ENCODE results near the gene ANKMY1. TPM values are rescaled to one million over a fixed set of nuclear protein-coding genes. Genes with fewer than 3 reads are reported as not detected.

Gene ANKMY1
- total and polyA plus RNA-seq, 12 donors, result 1.9 to 15.6 (median 5.3) TPM

GRCh38 chr2:240434728-240435456 lies 122.9 kb downstream of the ANKMY1 start:
- intact Hi-C loops (cut with DNase I), result loop anchor here in 7 of 10 donors (2.0 to 10.0 kb wide), 8 partner anchors 60 to 283 kb away; no protein-coding TSS in a partner anchor
- peak overlapping the region; percentile 16 to 84 (median 68) for H3K4me3 ChIP-seq
- 1 to 2% methylated on average over 44 to 71 of the region's 71 CpGs for WGBS, 2 donors
- H3K27ac ChIP-seq, result peak overlapping the region; percentile 69 to 97 (median 93)
- no peaks in the 10 kb centered on the region for H3K36me3 ChIP-seq
- peaks cover 0 to 53% (median 27%) of the 10 kb centered on the region in 7 donors for H3K27me3 ChIP-seq
- peak; percentile 93 to 95 for DNase-seq
- no peak for TF ChIP-seq CTCF (IDR thresholded peaks at IDR 0.05)
- H3K9me3 ChIP-seq, result no peaks in the 10 kb centered on the region
- peak; percentile 64 to 87 (median 81) for ATAC-seq
- peaks cover 9 to 45% (median 34%) of the 10 kb centered on the region in 9 donors for H3K4me1 ChIP-seq

- WGBS, 2 donors, result 80 to 87% methylated on average over 16 of the region's 16 CpGs
- Histone ChIP-seq H3K4me1 (peaks cover 9 to 40% (median 34%) of the 10 kb centered on the region in 9 donors), H3K27ac (peak overlapping the region in 8 of 10 donors; percentile 76 to 97 (median 94)), H3K9me3 (no peaks in the 10 kb centered on the region), H3K4me3 (peak overlapping the region in 9 of 10 donors; percentile 60 to 84 (median 69)), H3K36me3 (no peaks in the 10 kb centered on the region), H3K27me3 (peaks cover 0 to 57% (median 28%) of the 10 kb centered on the region in 7 donors)
- TF ChIP-seq CTCF (IDR thresholded peaks at IDR 0.05), result no peak
- intact Hi-C loops (cut with DNase I), result loop anchor here in 4 of 10 donors (2.0 to 10.0 kb wide), 4 partner anchors 59 to 141 kb away; no protein-coding TSS in a partner anchor
- DNase-seq (peak in 1 of 2 donors; percentile 22), ATAC-seq (peak in 1 of 8 donors; percentile 16)
Observed at GRCh38 chr2:240433973-240434727, 123.6 kb downstream of the ANKMY1 start.

GRCh38 chr2:240432820-240433801 lies 124.7 kb downstream of the ANKMY1 start:
- TF ChIP-seq CTCF (IDR thresholded peaks at IDR 0.05), result no peak
- Histone ChIP-seq H3K4me3 (no peak overlapping the region), H3K27me3 (peaks cover 0 to 50% (median 20%) of the 10 kb centered on the region in 7 donors), H3K9me3 (no peaks in the 10 kb centered on the region), H3K4me1 (peaks cover 9 to 30% (median 26%) of the 10 kb centered on the region in 9 donors), H3K36me3 (no peaks in the 10 kb centered on the region), H3K27ac (peak overlapping the region in 1 of 10 donors; percentile 8)
- ATAC-seq (no peak), DNase-seq (peak in 1 of 2 donors; percentile 12)
- 80 to 88% methylated on average over 34 of the region's 34 CpGs for WGBS, 2 donors
- intact Hi-C loops (cut with DNase I), result loop anchor here in 2 of 10 donors (10.0 kb wide), 1 partner anchor 138 kb away; no protein-coding TSS in a partner anchor
